Trophoblast cell (in vitro differentiated cells and primary cell): Measurements from ENCODE around the gene GDF9.

Experiments used
- DNase-seq, 2 donors: peaks; one replicate each; pipeline ENCODE4 v3.0.0-alpha.2; 2016
- H2AFZ ChIP-seq: 2 replicates; pipeline ENCODE4 v1.6.1; 2013; ENCODE audit warnings: low read length, moderate library complexity, mild to moderate bottlenecking; ENCODE audit not compliant: insufficient read depth, poor library complexity
- H2AK5ac ChIP-seq: 2 replicates; pipeline ENCODE4 v1.6.1; 2013; ENCODE audit warnings: mild to moderate bottlenecking, low read length
- H2BK120ac ChIP-seq: 2 replicates; pipeline ENCODE4 v1.6.1; 2013; ENCODE audit warnings: low read length, mild to moderate bottlenecking, moderate library complexity; ENCODE audit not compliant: insufficient read depth, poor library complexity
- H2BK12ac ChIP-seq: 2 replicates; pipeline ENCODE4 v1.6.1; 2013; ENCODE audit warnings: mild to moderate bottlenecking, low read length, moderate library complexity
- H2BK5ac ChIP-seq: 2 replicates; pipeline ENCODE4 v1.6.1; 2013; ENCODE audit warnings: low read length, low read depth, moderate library complexity, mild to moderate bottlenecking; ENCODE audit not compliant: poor library complexity
- H3K14ac ChIP-seq: 2 replicates; pipeline ENCODE4 v1.6.1; 2013; ENCODE audit warnings: mild to moderate bottlenecking, low read length
- H3K18ac ChIP-seq: 2 replicates; pipeline ENCODE4 v1.6.1; 2013; ENCODE audit warnings: mild to moderate bottlenecking, low read length
- H3K23ac ChIP-seq: 2 replicates; pipeline ENCODE4 v1.6.1; 2013; ENCODE audit warnings: low read length
- H3K27ac ChIP-seq: 2 replicates; pipeline ENCODE4 v1.5.1; 2013; ENCODE audit warnings: low read depth, mild to moderate bottlenecking, inconsistent platforms, low read length, moderate library complexity
- H3K27me3 ChIP-seq: 2 replicates; pipeline ENCODE4 v1.6.1; 2013; ENCODE audit warnings: inconsistent platforms, mild to moderate bottlenecking, low read length, moderate library complexity; ENCODE audit not compliant: insufficient read depth
- H3K36me3 ChIP-seq, 2 experiments: 1 replicate in 1 of 2; 2 replicates in 1 of 2; pipeline ENCODE4 v1.6.1; 2013; ENCODE audit warnings: low read length in 2 of 2, mild to moderate bottlenecking in 2 of 2, moderate library complexity in 1 of 2; ENCODE audit not compliant: insufficient read depth in 2 of 2, control insufficient read depth in 1 of 2
- H3K4ac ChIP-seq: 2 replicates; pipeline ENCODE4 v1.6.1; 2013; ENCODE audit warnings: low read depth, mild to moderate bottlenecking, low read length, moderate library complexity
- H3K4me1 ChIP-seq, 2 experiments: 1 replicate in 1 of 2; 2 replicates in 1 of 2; pipeline ENCODE4 v1.6.1; 2013; ENCODE audit warnings: low read length in 2 of 2, mild to moderate bottlenecking in 2 of 2, moderate library complexity in 1 of 2; ENCODE audit not compliant: insufficient read depth in 2 of 2, control insufficient read depth in 1 of 2
- H3K4me2 ChIP-seq: 2 replicates; pipeline ENCODE4 v1.6.1; 2013; ENCODE audit warnings: inconsistent platforms, mild to moderate bottlenecking, low read length, moderate library complexity
- H3K4me3 ChIP-seq: 2 replicates; pipeline ENCODE4 v1.5.1; 2013; ENCODE audit warnings: mild to moderate bottlenecking, low read depth, low read length, inconsistent platforms
- H3K79me1 ChIP-seq: one replicate; pipeline ENCODE4 v1.6.1; 2013; ENCODE audit warnings: low read length
- H3K79me2 ChIP-seq: 2 replicates; pipeline ENCODE4 v1.6.1; 2013; ENCODE audit warnings: low read length, mild to moderate bottlenecking; ENCODE audit not compliant: control insufficient read depth, insufficient read depth, poor library complexity
- H3K9ac ChIP-seq: 2 replicates; pipeline ENCODE4 v1.6.1; 2013; ENCODE audit warnings: mild to moderate bottlenecking, low read length
- H3K9me3 ChIP-seq: 2 replicates; pipeline ENCODE4 v1.6.1; 2013; ENCODE audit warnings: low read depth, mild to moderate bottlenecking, control low read depth, inconsistent platforms, low read length; ENCODE audit not compliant: insufficient read depth
- H4K12ac ChIP-seq: 2 replicates; pipeline ENCODE4 v1.6.1; 2013; ENCODE audit warnings: low read depth, mild to moderate bottlenecking, low read length, moderate library complexity
- H4K8ac ChIP-seq: 2 replicates; pipeline ENCODE4 v1.6.1; 2013; ENCODE audit warnings: low read depth, mild to moderate bottlenecking, low read length, moderate library complexity
- H4K91ac ChIP-seq: one replicate; pipeline ENCODE4 v1.6.1; 2013; ENCODE audit warnings: low read depth, mild to moderate bottlenecking, low read length, moderate library complexity
- WGBS: extraction: QIAGEN DNeasy Blood & Tissue Kit; methylation state at CpG from one replicate; pipeline ENCODE4 v1.1.7; 2013; ENCODE audit warnings: missing lambda C conversion rate; ENCODE audit not compliant: insufficient read length, insufficient coverage; ENCODE audit errors: extremely low coverage; 5-methylcytosine and 5-hydroxymethylcytosine counted together

Gene GDF9

DNA sequence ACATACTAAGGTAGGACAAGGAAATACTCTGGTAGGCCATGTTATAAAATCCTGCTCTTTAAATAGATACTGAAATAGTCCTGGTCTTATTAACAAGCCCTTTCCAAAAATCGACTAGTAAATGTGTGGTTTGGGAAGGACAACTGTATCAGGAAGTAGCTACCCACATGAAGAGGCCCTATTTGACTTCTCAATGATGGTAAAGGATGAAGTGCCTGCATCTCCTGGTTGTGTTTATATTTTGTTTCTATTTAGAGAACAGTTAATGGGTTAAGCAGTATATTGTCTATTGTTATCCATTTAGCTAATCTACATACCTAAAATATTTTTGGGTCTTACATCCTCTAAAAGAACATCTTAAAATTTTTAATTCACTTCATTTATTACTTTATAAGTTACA lies 12.5 kb downstream of the GDF9 start:
- no peak overlapping the region for H4K12ac ChIP-seq
- H3K27me3 ChIP-seq: no peaks in the 10 kb centered on the region
- no peak overlapping the region for H3K9ac ChIP-seq
- H2AK5ac ChIP-seq: no peak overlapping the region
- H3K79me2 ChIP-seq: no peaks in the 10 kb centered on the region
- no peak overlapping the region for H3K18ac ChIP-seq
- no peak overlapping the region for H4K8ac ChIP-seq
- no peak overlapping the region for H3K4me3 ChIP-seq
- no peaks in the 10 kb centered on the region for H3K4me1 ChIP-seq
- H3K36me3 ChIP-seq: no peaks in the 10 kb centered on the region
- H2BK12ac ChIP-seq: no peak overlapping the region
- H3K14ac ChIP-seq: no peak overlapping the region
- H3K4ac ChIP-seq: no peak overlapping the region
- no peak overlapping the region for H3K23ac ChIP-seq
- no peak overlapping the region for H3K27ac ChIP-seq
- no peak overlapping the region for H2AFZ ChIP-seq
- H4K91ac ChIP-seq: no peak overlapping the region
- no peak overlapping the region for H2BK5ac ChIP-seq
- no peak for DNase-seq
- no peak overlapping the region for H2BK120ac ChIP-seq
- no peaks in the 10 kb centered on the region for H3K9me3 ChIP-seq
- no CpG with 5 or more reads among the region's 1 CpG for WGBS
- no peaks in the 10 kb centered on the region for H3K79me1 ChIP-seq
- no peak overlapping the region for H3K4me2 ChIP-seq

DNA sequence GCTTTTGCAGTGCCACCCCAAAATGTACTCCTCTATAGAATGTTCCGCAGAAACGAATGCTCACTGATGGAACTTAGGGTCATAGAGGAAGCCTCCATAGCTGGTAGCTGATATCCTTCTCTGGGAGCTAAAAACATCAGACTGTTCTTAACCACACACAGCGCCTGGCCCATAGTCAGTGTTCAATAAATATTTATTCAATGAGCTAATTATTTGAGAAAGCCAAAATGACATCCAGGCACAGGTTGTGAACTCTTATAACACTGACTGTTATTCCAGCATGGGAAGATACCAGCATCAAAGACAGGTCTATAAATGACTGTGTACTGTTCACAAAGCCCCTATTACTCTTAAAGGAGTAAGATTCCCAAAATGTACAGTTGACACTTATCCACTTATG lies 12.9 kb downstream of the GDF9 start:
- H3K79me2 ChIP-seq: no peaks in the 10 kb centered on the region
- no CpG with 5 or more reads among the region's 3 CpGs for WGBS
- H3K27me3 ChIP-seq: no peaks in the 10 kb centered on the region
- no peaks in the 10 kb centered on the region for H3K9me3 ChIP-seq
- no peak overlapping the region for H4K91ac ChIP-seq
- H3K4me2 ChIP-seq: no peak overlapping the region
- H2AFZ ChIP-seq: no peak overlapping the region
- no peak overlapping the region for H3K4me3 ChIP-seq
- no peak overlapping the region for H3K4ac ChIP-seq
- no peak overlapping the region for H3K18ac ChIP-seq
- H4K12ac ChIP-seq: no peak overlapping the region
- H3K4me1 ChIP-seq: no peaks in the 10 kb centered on the region
- H4K8ac ChIP-seq: no peak overlapping the region
- H3K36me3 ChIP-seq: no peaks in the 10 kb centered on the region
- H3K9ac ChIP-seq: no peak overlapping the region
- no peak overlapping the region for H2BK12ac ChIP-seq
- no peak overlapping the region for H2BK5ac ChIP-seq
- no peak overlapping the region for H2AK5ac ChIP-seq
- H3K27ac ChIP-seq: no peak overlapping the region
- H3K79me1 ChIP-seq: no peaks in the 10 kb centered on the region
- H2BK120ac ChIP-seq: no peak overlapping the region
- H3K14ac ChIP-seq: no peak overlapping the region
- DNase-seq: no peak
- H3K23ac ChIP-seq: no peak overlapping the region

DNA sequence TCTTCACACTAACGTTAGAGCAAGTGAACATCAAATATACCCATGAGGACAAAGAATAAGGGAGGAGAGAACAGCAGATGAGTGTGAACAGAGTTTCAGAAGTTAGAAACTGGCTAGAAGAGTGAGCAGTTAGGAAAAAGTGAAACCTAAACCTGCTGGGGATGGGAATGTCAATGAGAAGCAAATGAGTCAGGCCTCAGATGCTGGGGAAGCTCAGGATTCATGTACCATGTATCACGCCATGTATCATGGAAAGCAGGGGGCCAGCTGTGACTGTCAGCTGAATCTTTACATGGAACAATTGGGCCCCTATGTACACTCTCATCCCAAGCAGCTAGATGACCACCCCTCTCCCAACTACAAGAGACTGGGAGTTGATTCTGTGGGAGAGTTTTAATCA lies 16.2 kb downstream of the GDF9 start:
- no peak overlapping the region for H3K27ac ChIP-seq
- no peaks in the 10 kb centered on the region for H3K4me1 ChIP-seq
- no peaks in the 10 kb centered on the region for H3K27me3 ChIP-seq
- H3K79me2 ChIP-seq: no peaks in the 10 kb centered on the region
- no peak overlapping the region for H2AK5ac ChIP-seq
- H4K12ac ChIP-seq: no peak overlapping the region
- no peaks in the 10 kb centered on the region for H3K79me1 ChIP-seq
- no peaks in the 10 kb centered on the region for H3K36me3 ChIP-seq
- H4K8ac ChIP-seq: no peak overlapping the region
- no peak overlapping the region for H3K4me2 ChIP-seq
- no peak overlapping the region for H3K14ac ChIP-seq
- H2BK120ac ChIP-seq: no peak overlapping the region
- no peak overlapping the region for H2BK12ac ChIP-seq
- DNase-seq: no peak
- no peak overlapping the region for H3K18ac ChIP-seq
- WGBS: no CpG with 5 or more reads among the region's 2 CpGs
- no peak overlapping the region for H4K91ac ChIP-seq
- H3K9ac ChIP-seq: no peak overlapping the region
- H3K4me3 ChIP-seq: no peak overlapping the region
- H2BK5ac ChIP-seq: no peak overlapping the region
- H3K23ac ChIP-seq: no peak overlapping the region
- no peaks in the 10 kb centered on the region for H3K9me3 ChIP-seq
- H2AFZ ChIP-seq: no peak overlapping the region
- no peak overlapping the region for H3K4ac ChIP-seq

- Histone ChIP-seq H3K79me1 (no peaks in the 10 kb centered on the region), H3K36me3 (no peaks in the 10 kb centered on the region), H4K91ac (no peak overlapping the region), H2AFZ (no peak overlapping the region), H3K27ac (no peak overlapping the region), H4K12ac (no peak overlapping the region), H3K9me3 (no peaks in the 10 kb centered on the region), H2BK5ac (no peak overlapping the region), H3K23ac (no peak overlapping the region), H3K18ac (no peak overlapping the region), H3K4me2 (no peak overlapping the region), H3K27me3 (no peaks in the 10 kb centered on the region), H3K14ac (no peak overlapping the region), H3K4me1 (no peaks in the 10 kb centered on the region), H3K9ac (no peak overlapping the region), H2AK5ac (no peak overlapping the region), H3K4me3 (no peak overlapping the region), H2BK120ac (no peak overlapping the region), H4K8ac (no peak overlapping the region), H3K79me2 (no peaks in the 10 kb centered on the region), H3K4ac (no peak overlapping the region), H2BK12ac (no peak overlapping the region)
- no peak for DNase-seq
- no CpG with 5 or more reads among the region's 1 CpG for WGBS
Observed at GRCh38 chr5:132849347-132849746, 16.9 kb downstream of the GDF9 start.
